ENCODE data around the gene TIGD2. TPM values are rescaled to one million over a fixed set of nuclear protein-coding genes. Genes with fewer than 3 reads are reported as not detected.

The TIGD2 gene
- total RNA-seq, result 2.6 and 4.5 TPM in 2 replicates

DNA sequence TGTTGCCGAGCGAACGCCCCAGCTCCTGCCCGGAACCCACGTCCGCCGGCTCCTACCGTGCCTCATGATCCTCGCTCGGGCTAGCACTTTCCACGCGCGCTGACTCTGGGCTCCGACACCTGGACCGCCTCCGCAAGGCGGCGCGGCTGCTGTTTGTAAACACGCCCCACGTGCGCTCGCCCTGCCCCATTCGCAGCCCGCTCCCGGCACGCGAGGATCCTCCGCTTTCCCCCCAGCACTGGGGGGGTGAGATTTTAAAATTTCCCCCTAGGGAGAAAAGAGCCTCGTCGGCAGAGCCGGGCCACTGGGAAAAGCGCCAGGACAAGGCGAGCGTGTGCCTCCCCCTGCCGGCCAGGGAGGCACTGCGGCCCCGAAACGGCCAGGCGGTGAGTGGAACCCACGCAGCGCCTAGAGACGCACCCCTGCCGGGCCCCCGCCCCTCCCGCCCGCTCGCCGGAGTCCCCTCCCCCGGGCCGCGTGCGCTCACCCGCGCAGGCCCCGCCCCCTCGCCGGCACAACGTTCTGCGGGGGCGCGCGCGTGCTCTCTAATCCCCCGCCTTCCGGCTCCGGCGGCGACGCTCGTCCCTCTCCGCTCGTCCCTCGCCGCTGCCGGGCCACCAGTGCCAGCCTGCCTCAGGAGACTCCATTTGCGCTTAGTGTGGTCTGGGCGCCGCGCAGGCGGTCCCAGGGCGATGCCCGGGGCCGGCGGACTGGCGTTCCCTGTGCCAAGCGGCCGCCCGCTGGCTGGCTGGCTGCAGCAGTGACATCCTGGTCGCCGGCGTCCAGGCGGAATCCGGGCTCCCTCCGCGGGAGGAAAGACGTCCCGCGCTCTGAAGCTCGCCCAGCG is at the start of gene TIGD2:
Gene TIGD2 (plus strand): TSS at position 548 of the 847 bp plus-strand sequence. CDS start 1,442 bp downstream, outside the sequence.

Other genes starting within 250 kb of the TIGD2 start
- gene FAM13A, start 54.3 kb upstream of the TIGD2 start, total RNA-seq, result 2.6 and 3.1 TPM in 2 replicates
- 1.1 and 2.3 TPM in 2 replicates for gene GPRIN3, start 196.3 kb downstream of the TIGD2 start, total RNA-seq